CD14-positive monocyte (primary cell): ENCODE measurements around the gene AURKAIP1. TPM values are rescaled to one million over a fixed set of nuclear protein-coding genes. Genes with fewer than 3 reads are reported as not detected.
"Not testable (repeated sequence)": the region's sequence is repeated elsewhere in the genome, so short reads cannot be mapped to it uniquely, and the experiment has no call there.

ENCODE experiments used
- DNase-seq, 3 donors: peaks; one replicate each; pipeline ENCODE4 v3.0.0-alpha.2; 2011 to 2022
- H2AFZ ChIP-seq: 2 replicates; pipeline ENCODE4 v1.6.0; 2012; ENCODE audit warnings: mild to moderate bottlenecking, low read depth, low read length, inconsistent platforms; ENCODE audit not compliant: insufficient read depth, poor library complexity, severe bottlenecking
- H3K27ac ChIP-seq, 2 donors: 1 replicate in 1 of 2; 2 replicates in 1 of 2; pipeline ENCODE4 v1.5.1; 2012 to 2013; ENCODE audit warnings: low read length in 2 of 2, control low read depth in 1 of 2, inconsistent platforms in 1 of 2, low read depth in 1 of 2, mild to moderate bottlenecking in 1 of 2
- H3K27me3 ChIP-seq, 2 donors: one replicate each; pipeline versions ENCODE4 v1.6.0 to v1.6.1; 2011 to 2013; ENCODE audit warnings: low read length in 2 of 2; ENCODE audit not compliant: control insufficient read depth in 2 of 2, insufficient read depth in 2 of 2
- H3K36me3 ChIP-seq, 2 donors: replicated peaks in 1 of 2; 1 replicate in 1 of 2; 2 replicates in 1 of 2; pipeline versions ENCODE4 v1.5.1 to v1.6.1; 2012 to 2013; ENCODE audit warnings: low read length in 2 of 2, control low read depth in 1 of 2, inconsistent platforms in 1 of 2, mild to moderate bottlenecking in 1 of 2; ENCODE audit not compliant: insufficient read depth in 2 of 2, control insufficient read depth in 1 of 2
- H3K4me1 ChIP-seq, 2 donors: 1 replicate in 1 of 2; 2 replicates in 1 of 2; pipeline versions ENCODE4 v1.5.1 to v1.6.1; 2012 to 2013; ENCODE audit warnings: low read length in 2 of 2, control low read depth in 1 of 2, inconsistent platforms in 1 of 2, mild to moderate bottlenecking in 1 of 2, moderate library complexity in 1 of 2; ENCODE audit not compliant: insufficient read depth in 2 of 2, control insufficient read depth in 1 of 2
- H3K4me2 ChIP-seq: replicated peaks from 2 replicates; pipeline ENCODE3; 2012; ENCODE audit warnings: low read length, moderate library complexity, mild to moderate bottlenecking; ENCODE audit not compliant: poor library complexity, severe bottlenecking; ENCODE audit errors: extremely low read depth
- H3K4me3 ChIP-seq, 3 experiments: fragments of 200-600 bp in 1 of 3; sonication (generic) in 1 of 3; replicated peaks in 1 of 3; 1 replicate in 2 of 3; 2 replicates in 1 of 3; pipeline ENCODE4 v1.5.1; 2011 to 2013; ENCODE audit warnings: low read length in 3 of 3, mild to moderate bottlenecking in 3 of 3, control low read depth in 2 of 3, low read depth in 2 of 3, inconsistent platforms in 1 of 3, moderate library complexity in 1 of 3
- H3K79me2 ChIP-seq: 2 replicates; pipeline ENCODE4 v1.6.0; 2012; ENCODE audit warnings: mild to moderate bottlenecking, control low read depth, inconsistent platforms, low read length, moderate library complexity; ENCODE audit not compliant: insufficient read depth
- H3K9ac ChIP-seq: 2 replicates; pipeline ENCODE4 v1.6.0; 2017; ENCODE audit warnings: low read length, mild to moderate bottlenecking; ENCODE audit not compliant: insufficient read depth, poor library complexity, severe bottlenecking
- H3K9me3 ChIP-seq, 2 donors: replicated peaks in 1 of 2; 1 replicate in 1 of 2; 2 replicates in 1 of 2; pipeline versions ENCODE4 v1.5.1 to v1.6.1; 2012 to 2013; ENCODE audit warnings: low read length in 2 of 2, control low read depth in 1 of 2; ENCODE audit not compliant: control insufficient read depth in 1 of 2, insufficient read depth in 1 of 2
- H4K20me1 ChIP-seq: 2 replicates; pipeline ENCODE4 v1.6.0; 2012; ENCODE audit warnings: mild to moderate bottlenecking, low read length, control low read depth, moderate library complexity; ENCODE audit not compliant: insufficient read depth
- H3K27ac Mint-ChIP-seq, 7 donors: one replicate each; pipeline ENCODE4 v1.8.0; 2020; ENCODE audit warnings: mild to moderate bottlenecking in 7 of 7, mixed read lengths in 7 of 7, moderate library complexity in 6 of 7, inconsistent platforms in 2 of 7
- H3K27me3 Mint-ChIP-seq, 3 donors: one replicate each; pipeline ENCODE4 v1.8.0; 2021 to 2022; ENCODE audit warnings: low read depth in 3 of 3, mild to moderate bottlenecking in 3 of 3, mixed read lengths in 3 of 3, moderate library complexity in 3 of 3, inconsistent platforms in 1 of 3
- H3K36me3 Mint-ChIP-seq, 2 donors: one replicate each; pipeline ENCODE4 v1.8.0; 2020; ENCODE audit warnings: mixed read lengths in 2 of 2, inconsistent platforms in 1 of 2, mild to moderate bottlenecking in 1 of 2
- H3K4me1 Mint-ChIP-seq: one replicate; pipeline ENCODE4 v1.8.0; 2020; ENCODE audit warnings: mild to moderate bottlenecking, mixed read lengths
- H3K4me3 Mint-ChIP-seq, 2 donors: one replicate each; pipeline ENCODE4 v1.8.0; 2020; ENCODE audit warnings: mild to moderate bottlenecking in 2 of 2, mixed read lengths in 2 of 2, moderate library complexity in 1 of 2
- H3K9me3 Mint-ChIP-seq, 7 donors: one replicate each; pipeline ENCODE4 v1.8.0; 2020 to 2022; ENCODE audit warnings: mixed read lengths in 7 of 7, mild to moderate bottlenecking in 6 of 7, moderate library complexity in 6 of 7, inconsistent platforms in 2 of 7
- CTCF ChIP-seq: fragments of 200-600 bp; IDR thresholded peaks from one replicate; pipeline ENCODE4 v1.8.0; 2022; ENCODE audit warnings: antibody characterized with exemption, mild to moderate bottlenecking
- WGBS: methylation state at CpG from one replicate; pipeline ENCODE4 v1.1.5; 2013; ENCODE audit warnings: missing lambda C conversion rate; ENCODE audit not compliant: insufficient coverage; 5-methylcytosine and 5-hydroxymethylcytosine counted together
- intact Hi-C, 2 donors: fragments of 100-400 bp; cut with micrococcal nuclease; formaldehyde crosslinking; loops; one replicate each; pipeline versions ENCODE4 v1.15.0 to v1.15.1; 2023
- polyA plus RNA-seq, 3 donors: library from polyadenylated mRNA; depleted of rRNA in 1 of 3; unstranded in 2 of 3; stranded (reverse) in 1 of 3; fragments of 300-500 nt in 2 of 3; fragments of >200 nt in 1 of 3; fragmentation: Illumina TruSeq in 2 of 3; gene quantifications; 1 replicate in 2 of 3; 2 replicates in 1 of 3; pipeline ENCODE4 v1.2.3, GENCODE V29; 2012 to 2021

Gene AURKAIP1
- polyA plus RNA-seq, 3 donors = 59.1 to 160 (median 134) TPM

DNA sequence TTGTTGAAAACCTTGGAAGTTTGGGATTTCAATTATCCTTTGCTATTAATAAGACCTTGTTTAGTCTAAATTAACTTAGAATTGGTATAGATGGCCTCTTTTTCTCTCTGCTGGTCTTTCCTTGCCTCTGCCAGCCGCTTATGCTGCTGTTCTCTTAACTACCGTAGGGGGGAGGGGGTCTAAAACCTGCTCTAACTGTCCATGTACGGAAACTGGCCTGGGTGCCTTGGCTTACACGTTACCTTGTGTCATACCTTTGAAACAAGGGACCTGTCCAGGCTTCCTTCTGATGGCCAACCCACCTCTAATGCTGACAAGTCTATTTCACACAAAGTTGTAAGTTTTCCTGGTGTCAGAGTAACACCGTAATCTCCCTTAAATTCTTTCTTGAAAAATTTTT lies 42.4 kb upstream of the AURKAIP1 start:
- H4K20me1 ChIP-seq, intact Hi-C loops, H2AFZ ChIP-seq, H3K4me3 Mint-ChIP-seq, H3K79me2 ChIP-seq, H3K4me2 ChIP-seq, H3K4me1 Mint-ChIP-seq, H3K27ac ChIP-seq, H3K9me3 ChIP-seq, H3K4me3 ChIP-seq, H3K9ac ChIP-seq, H3K4me1 ChIP-seq, H3K36me3 Mint-ChIP-seq, H3K27ac Mint-ChIP-seq, H3K36me3 ChIP-seq, DNase-seq: not testable (repeated sequence)
- H3K9me3 Mint-ChIP-seq = peaks cover 3 to 11% (median 7%) of the 10 kb centered on the region in 7 donors
- 95% methylated on average over 4 of the region's 5 CpGs for WGBS
- peaks cover 2 to 18% of the 10 kb centered on the region in 2 donors for H3K27me3 ChIP-seq
- peaks cover 12 to 29% (median 23%) of the 10 kb centered on the region in 3 donors for H3K27me3 Mint-ChIP-seq

- H3K36me3 ChIP-seq = no peaks in the 10 kb centered on the region
- H3K9ac ChIP-seq = no peak overlapping the region
- peaks cover under 1 to 9% of the 10 kb centered on the region in 2 donors for H3K27me3 ChIP-seq
- H3K36me3 Mint-ChIP-seq = peaks cover 0 to 3% of the 10 kb centered on the region in 2 donors
- WGBS = 87% methylated on average over 11 of the region's 13 CpGs
- H3K27ac ChIP-seq = no peak overlapping the region
- H3K9me3 Mint-ChIP-seq = peaks cover 10 to 26% (median 20%) of the 10 kb centered on the region in 7 donors
- H3K4me1 ChIP-seq = no peaks in the 10 kb centered on the region
- H3K4me1 Mint-ChIP-seq = no peaks in the 10 kb centered on the region
- intact Hi-C loops = no loop called here
- H3K4me2 ChIP-seq = no peak overlapping the region
- DNase-seq = no peak
- H2AFZ ChIP-seq = no peak overlapping the region
- H3K9me3 ChIP-seq = peaks cover 10 to 21% of the 10 kb centered on the region in 2 donors
- no peak overlapping the region for H3K4me3 Mint-ChIP-seq
- H3K79me2 ChIP-seq = no peaks in the 10 kb centered on the region
- H3K27me3 Mint-ChIP-seq = peaks cover 11 to 12% (median 12%) of the 10 kb centered on the region in 3 donors
- no peak for TF ChIP-seq CTCF
- no peaks in the 10 kb centered on the region for H4K20me1 ChIP-seq
- H3K27ac Mint-ChIP-seq = no peak overlapping the region
- no peak overlapping the region for H3K4me3 ChIP-seq
These were observed 40.7 kb upstream of the AURKAIP1 start for GRCh38 chr1:1415751-1416150.

DNA sequence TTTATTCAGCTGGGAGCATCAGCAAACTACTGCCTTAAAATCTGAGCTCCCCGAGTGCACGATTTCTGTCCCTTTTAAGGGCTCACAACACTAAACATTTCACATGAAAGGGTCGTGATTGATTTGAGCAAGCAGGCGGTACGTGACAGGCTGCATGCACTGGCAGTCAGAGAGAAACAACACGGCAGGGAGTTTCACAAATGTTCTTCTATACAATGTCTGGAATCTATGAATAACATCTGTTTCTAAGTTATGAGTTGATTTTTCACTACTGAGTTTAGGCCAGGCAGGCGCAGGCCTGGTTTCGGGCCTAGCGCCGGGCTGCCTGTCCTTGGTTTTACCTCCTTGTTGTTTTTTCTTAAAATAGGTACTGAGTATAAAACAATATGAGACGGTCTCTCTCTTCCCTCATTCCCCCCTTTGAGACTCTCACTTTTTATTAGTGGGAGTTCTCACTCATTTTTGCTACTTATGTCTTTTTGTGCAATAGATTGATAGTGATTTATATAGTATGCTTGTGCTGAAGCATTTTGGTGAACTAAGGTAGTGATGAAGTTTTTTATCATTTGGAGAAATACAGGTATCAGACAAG lies 37.4 kb upstream of the AURKAIP1 start:
- H3K9me3 ChIP-seq = peaks cover 10 to 21% of the 10 kb centered on the region in 2 donors
- H4K20me1 ChIP-seq, H3K9ac ChIP-seq, H3K4me3 ChIP-seq, H3K36me3 ChIP-seq, H3K4me2 ChIP-seq, intact Hi-C loops, H2AFZ ChIP-seq, H3K36me3 Mint-ChIP-seq, H3K27me3 ChIP-seq, DNase-seq, H3K27ac Mint-ChIP-seq, H3K27ac ChIP-seq, H3K27me3 Mint-ChIP-seq, H3K4me3 Mint-ChIP-seq: not testable (repeated sequence)
- peaks cover 14% of the 10 kb centered on the region for H3K4me1 Mint-ChIP-seq
- H3K79me2 ChIP-seq = peaks cover 16% of the 10 kb centered on the region
- WGBS = no CpG with 5 or more reads among the region's 11 CpGs
- H3K9me3 Mint-ChIP-seq = peaks cover 10 to 28% (median 20%) of the 10 kb centered on the region in 7 donors
- peaks cover 9 to 14% of the 10 kb centered on the region in 2 donors for H3K4me1 ChIP-seq
